Sigmoid colon (tissue), 7 donors: Measurements from ENCODE around the gene PRMT9. TPM values are rescaled to one million over a fixed set of nuclear protein-coding genes. Genes with fewer than 3 reads are reported as not detected.
A peak's percentile ranks its signal among the peaks of the same experiment; 100 is the strongest.

Experiments used
- DNase-seq: peaks from one replicate; pipeline ENCODE4 v3.0.0-alpha.2; 2019
- H3K27ac ChIP-seq, 4 donors: fragments of 200-600 bp; sonication (generic); one replicate each; pipeline ENCODE4 v1.5.1; 2016 to 2019; ENCODE audit warnings: mild to moderate bottlenecking in 1 of 4
- H3K27me3 ChIP-seq, 3 donors: fragments of 200-600 bp; sonication (generic); one replicate each; pipeline ENCODE4 v1.5.1; 2019; ENCODE audit warnings: mild to moderate bottlenecking in 1 of 3
- H3K36me3 ChIP-seq, 4 donors: fragments of 200-600 bp; sonication (generic); one replicate each; pipeline ENCODE4 v1.5.1; 2016 to 2019
- H3K4me1 ChIP-seq, 4 donors: fragments of 200-600 bp; sonication (generic); one replicate each; pipeline ENCODE4 v1.5.1; 2017 to 2019
- H3K4me3 ChIP-seq, 4 donors: fragments of 200-600 bp; sonication (generic); one replicate each; pipeline ENCODE4 v1.5.1; 2017 to 2019; ENCODE audit warnings: mild to moderate bottlenecking in 2 of 4, moderate library complexity in 1 of 4
- H3K9me3 ChIP-seq, 4 donors: fragments of 200-600 bp in 3 of 4; sonication (generic) in 3 of 4; one replicate each; pipeline versions ENCODE4 v1.5.1 to v1.6.1; 2013 to 2019
- EP300 ChIP-seq, 4 donors: sonication (generic); formaldehyde crosslinking; IDR thresholded peaks; one replicate each; pipeline ENCODE4 v1.6.1; 2017; ENCODE audit warnings: antibody characterized with exemption in 4 of 4
- POLR2A ChIP-seq, 2 donors: fragments of 450-650 bp; IDR thresholded peaks; one replicate each; pipeline ENCODE4 v1.6.1; 2016; ENCODE audit warnings: antibody characterized with exemption in 2 of 2, mild to moderate bottlenecking in 2 of 2, moderate library complexity in 2 of 2
- POLR2AphosphoS5 ChIP-seq, 4 donors: sonication (generic); formaldehyde crosslinking; IDR thresholded peaks; one replicate each; pipeline ENCODE4 v1.6.1; 2017; ENCODE audit warnings: antibody characterized with exemption in 4 of 4
- WGBS, 2 donors: extraction: QIAGEN DNeasy Blood & Tissue Kit; methylation state at CpG; one replicate each; pipeline ENCODE4 v1.1.7; 2013; 5-methylcytosine and 5-hydroxymethylcytosine counted together
- intact Hi-C: fragments of 100-400 bp; cut with DNase I; formaldehyde crosslinking; loops from one replicate; pipeline ENCODE4 v1.15.1; 2023
- polyA plus RNA-seq, 3 donors: library from polyadenylated mRNA; stranded (reverse); fragments of 200-250 nt; gene quantifications; one replicate each; pipeline ENCODE4 v1.2.3, GENCODE V29; 2013
- total RNA-seq, 4 donors: library from RNA; depleted of rRNA; stranded (reverse); fragments of >200 nt; gene quantifications; one replicate each; pipeline ENCODE4 v1.1.0, GENCODE V29; 2016
- TF ChIP-seq, protein P1 (sequence below), 4 experiments: fragments of 450-650 bp in 3 of 4; fragments of 200-600 bp in 1 of 4; IDR thresholded peaks; one replicate each; pipeline ENCODE4 v1.5.1; 2016 to 2019; ENCODE audit warnings: antibody characterized with exemption in 4 of 4, mild to moderate bottlenecking in 3 of 4, moderate library complexity in 2 of 4
- donor health status: healthy with polysubstance abuse.
- donor health status: Bipolar disorder and iron deficiency.
- donor health status: healthy.

Gene PRMT9
- total and polyA plus RNA-seq, 7 donors = 1.8 to 10.7 (median 7.1) TPM

DNA sequence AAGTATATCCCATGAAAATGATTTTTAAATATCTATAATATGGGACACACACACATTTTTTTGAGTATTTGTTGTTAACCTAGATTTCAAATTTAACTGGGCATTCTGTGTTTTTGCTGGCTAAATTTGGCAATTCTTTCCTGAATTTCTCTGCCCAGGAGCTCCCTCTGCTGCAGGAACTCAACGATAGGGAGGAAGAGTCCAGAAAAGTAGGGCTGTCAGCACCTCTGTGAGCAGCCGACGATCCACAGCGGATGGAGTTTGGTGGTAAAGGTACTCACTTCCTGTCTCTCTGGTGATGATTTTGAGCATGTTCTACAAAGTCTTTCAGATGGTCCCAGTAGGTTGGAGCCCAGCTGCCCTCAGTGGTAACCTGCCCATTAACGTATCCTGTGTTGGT is 89.9 kb downstream of the PRMT9 start:
- Histone ChIP-seq H3K4me1 (peaks cover 0 to 11% (median 8%) of the 10 kb centered on the region in 4 donors), H3K27me3 (no peaks in the 10 kb centered on the region), H3K36me3 (no peaks in the 10 kb centered on the region), H3K4me3 (no peak overlapping the region), H3K9me3 (no peaks in the 10 kb centered on the region), H3K27ac (no peak overlapping the region)
- DNase-seq = no peak
- 55 to 79% methylated on average over 5 of the region's 5 CpGs for WGBS, 2 donors
- intact Hi-C loops = no loop called here
- TF ChIP-seq POLR2A (IDR thresholded peaks at IDR 0.05) (no peak), EP300 (IDR thresholded peaks at IDR 0.05) (no peak)
- TF ChIP-seq, protein P1, sequence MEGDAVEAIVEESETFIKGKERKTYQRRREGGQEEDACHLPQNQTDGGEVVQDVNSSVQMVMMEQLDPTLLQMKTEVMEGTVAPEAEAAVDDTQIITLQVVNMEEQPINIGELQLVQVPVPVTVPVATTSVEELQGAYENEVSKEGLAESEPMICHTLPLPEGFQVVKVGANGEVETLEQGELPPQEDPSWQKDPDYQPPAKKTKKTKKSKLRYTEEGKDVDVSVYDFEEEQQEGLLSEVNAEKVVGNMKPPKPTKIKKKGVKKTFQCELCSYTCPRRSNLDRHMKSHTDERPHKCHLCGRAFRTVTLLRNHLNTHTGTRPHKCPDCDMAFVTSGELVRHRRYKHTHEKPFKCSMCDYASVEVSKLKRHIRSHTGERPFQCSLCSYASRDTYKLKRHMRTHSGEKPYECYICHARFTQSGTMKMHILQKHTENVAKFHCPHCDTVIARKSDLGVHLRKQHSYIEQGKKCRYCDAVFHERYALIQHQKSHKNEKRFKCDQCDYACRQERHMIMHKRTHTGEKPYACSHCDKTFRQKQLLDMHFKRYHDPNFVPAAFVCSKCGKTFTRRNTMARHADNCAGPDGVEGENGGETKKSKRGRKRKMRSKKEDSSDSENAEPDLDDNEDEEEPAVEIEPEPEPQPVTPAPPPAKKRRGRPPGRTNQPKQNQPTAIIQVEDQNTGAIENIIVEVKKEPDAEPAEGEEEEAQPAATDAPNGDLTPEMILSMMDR (IDR thresholded peaks at IDR 0.05) = no peak

DNA sequence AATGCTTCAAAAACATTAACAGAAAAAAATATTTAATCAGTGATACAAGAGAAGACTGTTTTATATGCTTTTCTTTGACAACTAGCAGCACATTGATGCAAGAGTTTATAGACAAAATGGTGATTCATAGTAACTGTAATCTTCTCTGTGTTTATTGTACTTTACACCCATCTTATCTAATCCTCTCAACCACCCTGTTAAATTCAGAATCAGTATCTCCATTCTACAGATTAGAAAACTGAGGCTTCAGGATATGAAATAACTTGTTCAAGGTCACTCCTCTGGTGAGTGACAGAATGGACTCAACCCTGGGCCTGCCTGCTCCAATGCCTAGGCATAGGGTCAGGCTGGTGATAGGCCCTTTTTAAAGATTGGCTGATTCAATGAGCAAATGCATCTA is 92.9 kb downstream of the PRMT9 start:
- H3K9me3 ChIP-seq = no peaks in the 10 kb centered on the region
- DNase-seq = no peak
- no peaks in the 10 kb centered on the region for H3K27me3 ChIP-seq
- H3K4me1 ChIP-seq = peaks cover 0 to 4% (median 0%) of the 10 kb centered on the region in 4 donors
- no peaks in the 10 kb centered on the region for H3K36me3 ChIP-seq
- TF ChIP-seq POLR2AphosphoS5 (IDR thresholded peaks at IDR 0.05) = no peak
- no peak overlapping the region for H3K27ac ChIP-seq
- intact Hi-C loops = loop anchor here (2.0 kb wide), 2 partner anchors 72 to 428 kb away; no protein-coding TSS in a partner anchor
- no peak overlapping the region for H3K4me3 ChIP-seq

DNA sequence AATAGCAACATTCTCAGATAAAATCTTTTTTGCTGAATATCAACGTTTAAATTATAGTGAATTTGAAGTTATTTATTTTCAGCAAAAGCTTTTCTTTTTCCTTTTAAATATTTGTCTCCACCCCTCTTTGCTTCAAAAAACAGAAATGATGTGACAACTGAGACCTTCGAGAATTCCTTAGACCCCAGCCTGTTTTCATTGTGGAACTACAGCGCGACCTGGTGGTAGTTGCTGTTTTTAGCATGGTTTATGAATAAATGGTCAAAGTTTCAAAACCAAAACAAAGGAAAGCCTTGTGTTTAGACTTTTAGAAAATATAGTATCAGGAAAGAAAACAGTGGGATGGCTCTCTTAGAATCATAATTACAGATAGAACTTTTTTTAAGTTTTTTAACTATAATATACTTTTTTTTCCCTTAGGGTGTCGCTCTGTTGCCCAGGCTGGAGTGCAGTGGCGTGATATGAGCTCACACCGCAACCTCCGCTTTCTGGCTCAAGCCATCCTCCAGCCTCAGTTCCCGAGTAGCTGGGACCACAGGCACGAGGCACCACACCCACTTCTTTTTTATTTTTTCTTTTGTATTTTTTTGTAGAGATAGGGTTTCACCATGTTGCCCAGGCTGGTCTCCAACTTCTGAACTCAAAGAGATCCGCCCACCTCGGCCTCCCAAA is 93.6 kb downstream of the PRMT9 start:
- Histone ChIP-seq H3K9me3 (no peaks in the 10 kb centered on the region), H3K4me3 (no peak overlapping the region), H3K27me3 (no peaks in the 10 kb centered on the region), H3K27ac (no peak overlapping the region), H3K4me1 (peaks cover 0 to 4% (median 0%) of the 10 kb centered on the region in 4 donors), H3K36me3 (no peaks in the 10 kb centered on the region)
- 37 to 50% methylated on average over 12 of the region's 12 CpGs for WGBS, 2 donors
- DNase-seq = no peak
- TF ChIP-seq, protein P1 (IDR thresholded peaks at IDR 0.05) = peak; percentile 40 to 72 (median 64)
- no peak for TF ChIP-seq EP300 (IDR thresholded peaks at IDR 0.05)
- intact Hi-C loops = loop anchor here (2.0 kb wide), 2 partner anchors 72 to 428 kb away; no protein-coding TSS in a partner anchor

DNA sequence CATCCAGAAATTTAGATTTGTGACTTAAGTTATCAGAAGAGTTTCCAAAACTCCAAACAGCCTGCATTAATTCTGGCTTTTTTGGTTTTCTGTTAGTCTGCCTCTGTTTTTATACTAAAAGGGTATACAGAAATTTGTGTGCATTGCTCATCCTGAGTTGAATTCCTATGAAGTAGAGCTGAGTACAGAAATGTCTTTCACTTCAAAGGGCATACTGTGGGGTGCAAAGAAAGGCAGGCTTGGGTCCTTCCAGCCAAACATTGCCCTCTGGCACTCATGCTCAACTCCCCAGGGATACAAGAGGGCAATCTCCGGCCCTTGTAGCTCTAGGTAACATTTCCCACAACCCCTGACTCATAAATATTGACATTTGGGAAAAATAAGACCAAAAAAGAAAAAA is 94.4 kb downstream of the PRMT9 start:
- Histone ChIP-seq H3K27me3 (no peaks in the 10 kb centered on the region), H3K9me3 (peaks cover 0 to 2% (median 0%) of the 10 kb centered on the region in 4 donors), H3K4me3 (no peak overlapping the region), H3K36me3 (no peaks in the 10 kb centered on the region), H3K27ac (no peak overlapping the region), H3K4me1 (peaks cover 0 to 4% (median 0%) of the 10 kb centered on the region in 4 donors)
- DNase-seq = no peak
- intact Hi-C loops = loop anchor here (10.0 kb wide), 1 partner anchor 485 kb away; no protein-coding TSS in a partner anchor
- no peak for TF ChIP-seq POLR2AphosphoS5 (IDR thresholded peaks at IDR 0.05)
- no peak for TF ChIP-seq EP300 (IDR thresholded peaks at IDR 0.05)
- TF ChIP-seq, protein P1 (IDR thresholded peaks at IDR 0.05) = no peak
- no peak for TF ChIP-seq POLR2A (IDR thresholded peaks at IDR 0.05)
- 88 to 89% methylated on average over 1 of the region's 1 CpG for WGBS, 2 donors

Other genes with a start within 250 kb of the PRMT9 start
- 10 to 100 TPM in 1 of 4 donors, 1 to 10 TPM in 3; 2.1 to 10.5 (median 7.4) TPM for gene EDNRA, start 203.1 kb downstream of the PRMT9 start, total RNA-seq
- 1 to 10 TPM in 1 of 3 donors, under 1 TPM in 1, not detected in 1; 0.23 to 1.4 TPM for gene EDNRA, start 203.1 kb downstream of the PRMT9 start, polyA plus RNA-seq
- 10 to 100 TPM; 12.2 to 23.8 (median 20.9) TPM for gene TMEM184C, start 66.8 kb downstream of the PRMT9 start, total RNA-seq
- gene TMEM184C, start 66.8 kb downstream of the PRMT9 start, polyA plus RNA-seq = 10 to 100 TPM in 1 of 3 donors, 1 to 10 TPM in 2; 6.0 to 11.6 (median 9.6) TPM
- gene ARHGAP10, start 47.9 kb upstream of the PRMT9 start, total RNA-seq = 100 to 1,000 TPM; 123 to 158 (median 139) TPM
- 1 to 10 TPM; 3.0 to 7.3 (median 7.2) TPM for gene ARHGAP10, start 47.9 kb upstream of the PRMT9 start, polyA plus RNA-seq